Measurements from ENCODE around the gene GRK6.

Gene GRK6

GRCh38 chr5:177455036-177455660 is 28.7 kb downstream of the GRK6 start:
- peak; percentile 44 to 71 for DNase-seq

GRCh38 chr5:177455661-177456590 is 29.4 kb downstream of the GRK6 start:
- peak; percentile 74 to 84 for DNase-seq

GRCh38 chr5:177456591-177456964 is 30.1 kb downstream of the GRK6 start:
- no peak for DNase-seq

GRCh38 chr5:177456976-177457851 is 30.7 kb downstream of the GRK6 start:
- peak; percentile 26 to 56 for DNase-seq

GRCh38 chr5:177457852-177458681 is 31.6 kb downstream of the GRK6 start:
- no peak for DNase-seq

- DNase-seq = no peak
Observed at GRCh38 chr5:177458912-177459350, 32.5 kb downstream of the GRK6 start.

- no peak for DNase-seq
Observed at GRCh38 chr5:177459357-177459756, 32.9 kb downstream of the GRK6 start.

GRCh38 chr5:177459819-177460628 is 33.5 kb downstream of the GRK6 start:
- DNase-seq = no peak

- peak; percentile 7 to 20 for DNase-seq
Observed at GRCh38 chr5:177462021-177462670, 35.7 kb downstream of the GRK6 start.

- no peak for DNase-seq
Observed at GRCh38 chr5:177465044-177465443, 38.6 kb downstream of the GRK6 start.

- DNase-seq = no peak
Observed at GRCh38 chr5:177466861-177467260, 40.4 kb downstream of the GRK6 start.

- DNase-seq = no peak
Observed at GRCh38 chr5:177467436-177467835, 41.0 kb downstream of the GRK6 start.

GRCh38 chr5:177468329-177468684 is 41.8 kb downstream of the GRK6 start:
- DNase-seq = no peak

GRCh38 chr5:177468685-177469628 is 42.5 kb downstream of the GRK6 start:
- no peak for DNase-seq

- no peak for DNase-seq
Observed at GRCh38 chr5:177469750-177470525, 43.5 kb downstream of the GRK6 start.

GRCh38 chr5:177470759-177471536 is 44.5 kb downstream of the GRK6 start:
- no peak for DNase-seq

- DNase-seq = no peak
Observed at GRCh38 chr5:177471610-177472356, 45.3 kb downstream of the GRK6 start.

Measured in bone marrow (tissue), 2 donors.